Thoracic aorta (tissue), 2 donors: Measurements from ENCODE around the gene DLGAP4. TPM values are rescaled to one million over a fixed set of nuclear protein-coding genes. Genes with fewer than 3 reads are reported as not detected.

ENCODE experiments used
- ATAC-seq: fragments of 150-250 bp; one replicate; pipeline ENCODE4 v1.8.0; 2017; ENCODE audit warnings: low read depth; ENCODE audit not compliant: insufficient number of reproducible peaks, low FRiP score
- DNase-seq: peaks from one replicate; pipeline ENCODE4 v3.0.0-alpha.2; 2020; ENCODE audit warnings: low spot score
- H3K27ac ChIP-seq, 2 donors: fragments of 200-600 bp; sonication (generic); 1 replicate in 1 of 2; 2 replicates in 1 of 2; pipeline ENCODE4 v1.5.1; 2016; ENCODE audit warnings: mild to moderate bottlenecking in 2 of 2, moderate library complexity in 2 of 2
- H3K27me3 ChIP-seq: fragments of 200-600 bp; sonication (generic); replicated peaks from 2 replicates; pipeline ENCODE4 v1.6.0; 2016; ENCODE audit warnings: mild to moderate bottlenecking; ENCODE audit not compliant: insufficient read depth
- H3K36me3 ChIP-seq: fragments of 200-600 bp; sonication (generic); one replicate; pipeline ENCODE4 v1.5.1; 2016
- H3K4me1 ChIP-seq, 2 donors: fragments of 200-600 bp; sonication (generic); 1 replicate in 1 of 2; 2 replicates in 1 of 2; pipeline versions ENCODE4 v1.5.1 to v1.6.0; 2016; ENCODE audit warnings: low read depth in 2 of 2, mild to moderate bottlenecking in 1 of 2; ENCODE audit not compliant: control insufficient read depth in 1 of 2
- H3K4me3 ChIP-seq: fragments of 200-600 bp; sonication (generic); 2 replicates; pipeline ENCODE4 v1.5.1; 2016; ENCODE audit warnings: mild to moderate bottlenecking
- H3K9me3 ChIP-seq: fragments of 200-600 bp; sonication (generic); 2 replicates; pipeline ENCODE4 v1.5.1; 2016
- CTCF ChIP-seq: fragments of 200-600 bp; sonication (generic); IDR thresholded peaks from one replicate; pipeline ENCODE4 v1.5.1; 2019; ENCODE audit warnings: antibody characterized with exemption
- total RNA-seq, 2 donors: library from RNA; depleted of rRNA; stranded (reverse); fragments of >200 nt; gene quantifications; one replicate each; pipeline versions ENCODE4 v1.1.0 to v1.2.3, GENCODE V29; 2016

Gene DLGAP4
- total RNA-seq, 2 donors from 2014 or later = 66.2 to 105 TPM

DNA sequence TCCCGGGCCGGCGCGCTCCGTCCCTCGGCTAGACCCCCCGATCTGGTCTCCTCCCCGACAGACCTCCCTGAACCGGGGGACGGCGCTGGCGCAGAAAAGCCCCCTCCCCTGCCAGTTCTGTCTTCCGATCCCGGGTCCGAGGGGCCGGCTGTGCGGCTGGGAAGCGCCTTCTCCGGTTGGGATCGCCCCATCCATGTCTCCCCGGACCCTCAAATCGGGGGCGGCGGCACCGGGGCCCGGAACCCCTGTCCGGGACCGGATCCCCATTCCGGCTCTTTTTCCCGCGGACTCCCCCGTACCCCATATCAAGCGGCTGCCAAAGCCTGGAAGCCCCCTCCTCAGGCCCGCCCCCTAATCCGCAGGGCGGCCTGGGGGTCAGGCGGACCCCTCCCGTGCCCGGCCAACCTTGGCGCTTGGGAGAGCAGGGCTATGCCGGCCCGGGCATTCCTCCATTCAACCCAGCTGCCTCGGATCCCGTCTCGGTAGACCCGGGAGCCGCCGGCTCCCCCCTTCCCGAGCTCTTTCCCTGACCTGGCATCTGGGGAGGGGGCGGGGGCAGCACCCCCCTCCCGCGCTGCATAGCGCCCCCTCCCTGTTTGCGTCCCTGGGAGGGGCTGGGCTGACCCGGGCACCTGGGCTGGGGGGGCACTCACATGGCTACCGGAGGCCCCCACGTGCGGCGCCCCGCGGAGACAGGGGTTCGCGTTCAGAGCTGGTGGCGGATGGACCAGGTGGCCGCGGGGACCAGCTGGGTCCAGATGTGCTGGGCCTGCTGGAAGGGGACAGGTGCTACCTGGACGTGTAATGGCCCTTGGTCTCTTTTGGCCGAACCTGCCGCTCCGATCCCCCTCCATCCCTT lies 643 bp downstream of the DLGAP4 start:
- ATAC-seq = no peak
- Histone ChIP-seq H3K9me3 (no peaks in the 10 kb centered on the region), H3K27me3 (peaks cover 26% of the 10 kb centered on the region), H3K4me3 (peak overlapping the region; percentile 47), H3K4me1 (peaks cover 8 to 9% of the 10 kb centered on the region in 2 donors), H3K27ac (no peak overlapping the region), H3K36me3 (no peaks in the 10 kb centered on the region)
- DNase-seq = no peak
- TF ChIP-seq CTCF = no peak

DNA sequence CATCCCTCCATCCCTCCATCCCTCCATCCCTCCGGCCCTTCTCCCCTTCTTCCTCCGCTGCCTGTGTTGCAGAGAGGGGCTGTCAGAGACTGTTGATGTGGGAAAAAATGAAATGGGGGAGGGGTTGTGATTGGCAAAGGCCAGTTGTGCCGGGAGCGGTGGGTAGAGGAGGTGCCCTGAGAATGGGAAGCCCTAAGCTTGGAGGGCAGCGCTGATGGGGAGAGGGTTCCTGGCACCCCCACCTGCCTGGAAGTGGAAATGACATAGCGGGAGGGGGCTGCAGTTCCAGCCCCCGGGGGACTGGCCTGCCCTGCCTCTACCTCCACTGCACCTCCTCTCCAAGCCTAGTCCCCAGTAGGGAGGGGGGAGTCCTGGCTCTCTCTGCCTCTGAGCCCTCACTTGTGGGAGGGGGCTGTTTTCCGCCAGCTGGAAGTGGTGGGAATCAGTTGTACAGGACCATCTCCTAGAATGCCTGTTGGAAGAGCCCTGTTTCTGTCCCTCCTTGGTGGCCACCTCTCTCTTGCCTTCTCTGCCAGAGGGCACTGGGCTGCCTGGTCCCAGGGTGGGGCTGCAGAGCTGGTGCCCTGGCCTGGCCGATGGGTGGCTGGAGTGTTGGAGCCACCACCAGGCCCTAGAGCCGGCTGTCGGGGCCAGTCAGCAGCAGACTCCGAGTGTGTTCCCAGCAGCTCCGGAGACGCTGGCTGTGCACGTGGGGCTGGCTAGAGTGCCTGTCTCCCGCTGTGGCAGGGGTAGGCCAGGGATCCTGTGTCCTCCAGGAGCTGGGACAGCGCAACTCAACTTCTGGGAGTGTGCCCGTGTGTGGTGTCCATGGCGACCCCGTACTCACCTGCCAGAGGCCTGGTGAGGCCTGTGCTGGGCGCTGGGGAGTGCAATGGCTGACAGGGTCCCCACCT lies 1.5 kb downstream of the DLGAP4 start:
- Histone ChIP-seq H3K4me1 (peaks cover 8 to 9% of the 10 kb centered on the region in 2 donors), H3K9me3 (no peaks in the 10 kb centered on the region), H3K27ac (no peak overlapping the region), H3K36me3 (no peaks in the 10 kb centered on the region), H3K4me3 (no peak overlapping the region), H3K27me3 (peaks cover 26% of the 10 kb centered on the region)
- ATAC-seq = no peak
- TF ChIP-seq CTCF = no peak
- no peak for DNase-seq

- no peak for TF ChIP-seq CTCF
- Histone ChIP-seq H3K4me1 (peaks cover 8 to 9% of the 10 kb centered on the region in 2 donors), H3K27ac (no peak overlapping the region), H3K36me3 (no peaks in the 10 kb centered on the region), H3K27me3 (peaks cover 26% of the 10 kb centered on the region), H3K4me3 (no peak overlapping the region), H3K9me3 (no peaks in the 10 kb centered on the region)
- no peak for ATAC-seq
- no peak for DNase-seq
These were observed 2.2 kb downstream of the DLGAP4 start for GRCh38 chr20:36308353-36308752.

GRCh38 chr20:36308986-36309385 lies 2.8 kb downstream of the DLGAP4 start:
- H3K27ac ChIP-seq = no peak overlapping the region
- H3K36me3 ChIP-seq = no peaks in the 10 kb centered on the region
- DNase-seq (no peak), ATAC-seq (no peak)
- TF ChIP-seq CTCF = no peak
- H3K4me3 ChIP-seq = no peak overlapping the region
- H3K4me1 ChIP-seq = peaks cover 8 to 9% of the 10 kb centered on the region in 2 donors
- H3K27me3 ChIP-seq = peaks cover 26% of the 10 kb centered on the region
- no peaks in the 10 kb centered on the region for H3K9me3 ChIP-seq

GRCh38 chr20:36309643-36310042 lies 3.5 kb downstream of the DLGAP4 start:
- Histone ChIP-seq H3K27me3 (peaks cover 26% of the 10 kb centered on the region), H3K36me3 (no peaks in the 10 kb centered on the region), H3K4me1 (peaks cover 8 to 9% of the 10 kb centered on the region in 2 donors), H3K9me3 (no peaks in the 10 kb centered on the region), H3K27ac (no peak overlapping the region), H3K4me3 (no peak overlapping the region)
- TF ChIP-seq CTCF = no peak
- ATAC-seq (no peak), DNase-seq (no peak)
